NCI-H1105 (cell line): ENCODE data around the gene PLB1.
"Not testable (repeated sequence)": the region's sequence is repeated elsewhere in the genome, so short reads cannot be mapped to it uniquely, and the experiment has no call there.

Experiments
- DNase-seq: peaks from one replicate; lab custom pipeline; 2025; lab: John Stamatoyannopoulos, UW

The PLB1 gene

GRCh38 chr2:28538134-28538533 is 42.3 kb downstream of the PLB1 start:
- no peak for DNase-seq

GRCh38 chr2:28538652-28539051 is 42.8 kb downstream of the PLB1 start:
- DNase-seq: no peak

GRCh38 chr2:28539118-28539541 is 43.3 kb downstream of the PLB1 start:
- DNase-seq: no peak

GRCh38 chr2:28543316-28544035 is 47.6 kb downstream of the PLB1 start:
- no peak for DNase-seq

GRCh38 chr2:28544036-28544346 is 48.1 kb downstream of the PLB1 start:
- no peak for DNase-seq

GRCh38 chr2:28544405-28544921 is 48.6 kb downstream of the PLB1 start:
- DNase-seq: no peak

- DNase-seq: no peak
Observed at GRCh38 chr2:28544922-28545589, 49.2 kb downstream of the PLB1 start.

GRCh38 chr2:28545590-28546200 is 49.8 kb downstream of the PLB1 start:
- no peak for DNase-seq

- no peak for DNase-seq
Observed at GRCh38 chr2:28546242-28546641, 50.4 kb downstream of the PLB1 start.

GRCh38 chr2:28547223-28547860 is 51.5 kb downstream of the PLB1 start:
- DNase-seq: no peak

GRCh38 chr2:28547906-28548600 is 52.2 kb downstream of the PLB1 start:
- DNase-seq: no peak

GRCh38 chr2:28550345-28550744 is 54.5 kb downstream of the PLB1 start:
- not testable (repeated sequence) for DNase-seq

- no peak for DNase-seq
Observed at GRCh38 chr2:28552045-28552823, 56.4 kb downstream of the PLB1 start.

- no peak for DNase-seq
Observed at GRCh38 chr2:28556303-28556702, 60.4 kb downstream of the PLB1 start.

- DNase-seq: no peak
Observed at GRCh38 chr2:28557389-28558131, 61.7 kb downstream of the PLB1 start.

- DNase-seq: no peak
Observed at GRCh38 chr2:28558158-28558820, 62.4 kb downstream of the PLB1 start.

GRCh38 chr2:28558918-28559317 is 63.1 kb downstream of the PLB1 start:
- no peak for DNase-seq

- no peak for DNase-seq
Observed at GRCh38 chr2:28563869-28564268, 68.0 kb downstream of the PLB1 start.

GRCh38 chr2:28564346-28564745 is 68.5 kb downstream of the PLB1 start:
- no peak for DNase-seq

- DNase-seq: no peak
Observed at GRCh38 chr2:28565033-28565432, 69.2 kb downstream of the PLB1 start.
